SU-DHL-6 (cell line): ENCODE measurements around the gene DMC1.

Experiments
- EZH2phosphoT487 ChIP-seq: fragments of 200-600 bp; sonication (generic), shearing (Covaris generic); conservative IDR thresholded peaks from 2 replicates; pipeline ENCODE4 v1.6.1; 2018; ENCODE audit warnings: mild to moderate bottlenecking, antibody characterized with exemption, low read length, moderate library complexity, mixed read lengths
- TF ChIP-seq, protein P1 (sequence below): fragments of 200-600 bp; sonication (generic); IDR thresholded peaks from one replicate; pipeline ENCODE4 v1.5.1; 2017; ENCODE audit warnings: antibody characterized with exemption, mild to moderate bottlenecking, low read length, moderate library complexity; ENCODE audit not compliant: insufficient read depth, poor library complexity, severe bottlenecking

GRCh38 chr22:38618682-38619081 is 48.7 kb upstream of the DMC1 start:
- TF ChIP-seq, protein P1, sequence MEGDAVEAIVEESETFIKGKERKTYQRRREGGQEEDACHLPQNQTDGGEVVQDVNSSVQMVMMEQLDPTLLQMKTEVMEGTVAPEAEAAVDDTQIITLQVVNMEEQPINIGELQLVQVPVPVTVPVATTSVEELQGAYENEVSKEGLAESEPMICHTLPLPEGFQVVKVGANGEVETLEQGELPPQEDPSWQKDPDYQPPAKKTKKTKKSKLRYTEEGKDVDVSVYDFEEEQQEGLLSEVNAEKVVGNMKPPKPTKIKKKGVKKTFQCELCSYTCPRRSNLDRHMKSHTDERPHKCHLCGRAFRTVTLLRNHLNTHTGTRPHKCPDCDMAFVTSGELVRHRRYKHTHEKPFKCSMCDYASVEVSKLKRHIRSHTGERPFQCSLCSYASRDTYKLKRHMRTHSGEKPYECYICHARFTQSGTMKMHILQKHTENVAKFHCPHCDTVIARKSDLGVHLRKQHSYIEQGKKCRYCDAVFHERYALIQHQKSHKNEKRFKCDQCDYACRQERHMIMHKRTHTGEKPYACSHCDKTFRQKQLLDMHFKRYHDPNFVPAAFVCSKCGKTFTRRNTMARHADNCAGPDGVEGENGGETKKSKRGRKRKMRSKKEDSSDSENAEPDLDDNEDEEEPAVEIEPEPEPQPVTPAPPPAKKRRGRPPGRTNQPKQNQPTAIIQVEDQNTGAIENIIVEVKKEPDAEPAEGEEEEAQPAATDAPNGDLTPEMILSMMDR = no peak
- TF ChIP-seq EZH2phosphoT487 = no peak
